GM12878 (cell line): ENCODE results near the gene ABCD4. TPM values are rescaled to one million over a fixed set of nuclear protein-coding genes. Genes with fewer than 3 reads are reported as not detected.

ENCODE experiments used
- ATAC-seq: fragments of 200-7000 bp; cut with Tn5 transposase; 3 replicates; pipeline ENCODE4 v1.9.1; 2020; ENCODE audit warnings: mild to moderate bottlenecking, moderate library complexity
- BruUV-seq: library from RNA; stranded (reverse); fragments of 400-500 nt; replicated peaks from 2 replicates; lab custom pipeline; 2021; lab: Mats Ljungman, UMichigan
- CTCF ChIA-PET: fragments of 300-600 bp; sonication (Branson Sonifier 250); formaldehyde crosslinking; extraction: SDS; loops from one replicate; lab custom pipeline; 2021; ENCODE audit warnings: inconsistent platforms; lab: Yijun Ruan, JAX
- POLR2A ChIA-PET: fragments of 350-600 bp; formaldehyde crosslinking; extraction: SDS; loops from one replicate; lab custom pipeline; 2021; ENCODE audit warnings: inconsistent platforms; lab: Charles Lee
- RAD21 ChIA-PET: fragments of 300-600 bp; sonication (Branson Sonifier 250); formaldehyde crosslinking; loops from one replicate; lab custom pipeline; 2023; ENCODE audit warnings: antibody characterized with exemption; ENCODE audit not compliant: unreplicated experiment; lab: Charles Lee
- SMC1A ChIA-PET: fragments of 300-600 bp; sonication (Branson Sonifier 250); formaldehyde crosslinking; loops from one replicate; lab custom pipeline; 2023; ENCODE audit not compliant: unreplicated experiment, uncharacterized antibody; lab: Charles Lee
- DNase-seq: peaks from one replicate; pipeline ENCODE4 v3.0.0-alpha.2; 2011; ENCODE audit warnings: low read depth, low spot score
- FAIRE-seq: peaks from 3 replicates; lab custom pipeline; 2011; peaks lifted over from hg19 to GRCh38; lab: Jason Lieb, UNC
- H2AFZ ChIP-seq: 2 replicates; pipeline ENCODE4 v1.6.0; 2011; ENCODE audit warnings: low read depth, low read length, control low read depth; ENCODE audit not compliant: control insufficient read depth
- H3K27ac ChIP-seq: 2 replicates; pipeline ENCODE4 v1.5.1; 2011; ENCODE audit warnings: control low read depth; ENCODE audit not compliant: control insufficient read depth, insufficient read depth
- H3K27me3 ChIP-seq, 2 experiments: replicated peaks in 1 of 2; 2 replicates each; pipeline versions ENCODE4 v1.6.0 to v1.6.1; 2011; ENCODE audit warnings: low read length in 1 of 2; ENCODE audit not compliant: control insufficient read depth in 2 of 2, insufficient read depth in 2 of 2
- H3K36me3 ChIP-seq, 2 experiments: 2 replicates each; pipeline ENCODE4 v1.5.1; 2011; ENCODE audit warnings: low read length in 1 of 2; ENCODE audit not compliant: control insufficient read depth in 2 of 2, insufficient read depth in 2 of 2
- H3K4me1 ChIP-seq: 2 replicates; pipeline ENCODE4 v1.6.1; 2011; ENCODE audit warnings: mild to moderate bottlenecking, low read length, moderate library complexity, mixed read lengths; ENCODE audit not compliant: control insufficient read depth, insufficient read depth
- H3K4me2 ChIP-seq: 2 replicates; pipeline ENCODE4 v1.6.0; 2011; ENCODE audit warnings: control low read depth; ENCODE audit not compliant: control insufficient read depth, insufficient read depth
- H3K4me3 ChIP-seq: fragments of 200-600 bp; sonication (generic); 2 replicates; pipeline ENCODE4 v1.5.1; 2016
- H3K79me2 ChIP-seq: 2 replicates; pipeline ENCODE4 v1.6.0; 2011; ENCODE audit warnings: low read length; ENCODE audit not compliant: control insufficient read depth, insufficient read depth
- H3K9ac ChIP-seq: 2 replicates; pipeline ENCODE4 v1.8.0; 2011; ENCODE audit warnings: low read length, control low read depth, mixed read lengths; ENCODE audit not compliant: control insufficient read depth, insufficient read depth
- H3K9me3 ChIP-seq: replicated peaks from 3 replicates; pipeline ENCODE4 v1.5.1; 2011; ENCODE audit warnings: mild to moderate bottlenecking, low read length; ENCODE audit not compliant: control insufficient read depth, insufficient read depth
- H4K20me1 ChIP-seq: 2 replicates; pipeline ENCODE4 v1.6.0; 2011; ENCODE audit not compliant: control insufficient read depth, insufficient read depth
- BCL3 ChIP-seq: IDR thresholded peaks from 2 replicates; pipeline ENCODE4 v1.6.1; 2011; ENCODE audit warnings: borderline replicate concordance, low read depth, mild to moderate bottlenecking, moderate library complexity, low read length; ENCODE audit not compliant: insufficient read depth, poor library complexity, severe bottlenecking
- BHLHE40 ChIP-seq, 2 experiments: fragments of 450-650 bp in 1 of 2; IDR thresholded peaks; 2 replicates each; pipeline ENCODE4 v1.6.1; 2011 to 2017; ENCODE audit warnings: low read depth in 2 of 2, borderline replicate concordance in 1 of 2, improper control_type of control experiment in 1 of 2, low read length in 1 of 2, mild to moderate bottlenecking in 1 of 2
- BRCA1 ChIP-seq: IDR thresholded peaks from 2 replicates; pipeline ENCODE4 v1.6.1; 2011; ENCODE audit warnings: low read depth, low read length, improper control_type of control experiment
- HDAC2 ChIP-seq: fragments of 200-600 bp; sonication (generic); IDR thresholded peaks from 2 replicates; pipeline ENCODE4 v1.6.1; 2017
- NFXL1 ChIP-seq: fragments of 450-650 bp; IDR thresholded peaks from 2 replicates; pipeline ENCODE4 v1.6.1; 2017; ENCODE audit warnings: antibody characterized with exemption, mild to moderate bottlenecking, borderline replicate concordance
- PRDM15 ChIP-seq: fragments of 450-650 bp; formaldehyde crosslinking; IDR thresholded peaks from 2 replicates; pipeline ENCODE4 v1.4.0; 2020; ENCODE audit warnings: mild to moderate bottlenecking, moderate library complexity
- SREBF1 ChIP-seq: IDR thresholded peaks from 2 replicates; pipeline ENCODE4 v1.6.1; 2012; ENCODE audit warnings: mild to moderate bottlenecking, low read length
- WGBS: methylation state at CpG from one replicate; pipeline ENCODE4 v1.1.6; 2016; ENCODE audit warnings: low lambda C conversion rate; ENCODE audit not compliant: insufficient replicate concordance, insufficient coverage; ENCODE audit errors: missing lambda C conversion rate; 5-methylcytosine and 5-hydroxymethylcytosine counted together
- in situ Hi-C: fragments of 300-500 bp; cut with MboI; formaldehyde crosslinking; loops from 9 replicates; pipeline ENCODE4 v1.14.3; 2018; ENCODE audit warnings: mixed read lengths
- intact Hi-C: fragments of 100-400 bp; cut with micrococcal nuclease; formaldehyde crosslinking; loops from one replicate; pipeline ENCODE4 v1.14.2; 2022; ENCODE audit not compliant: unreplicated experiment
- polyA plus RNA-seq, 11 experiments: library from polyadenylated mRNA; depleted of rRNA in 4 of 11; unstranded in 6 of 11; stranded (reverse) in 5 of 11; fragments of >200 nt; fragmentation: Nextera tagmentation in 4 of 11; fragmentation: Illumina TruSeq in 1 of 11; extraction: Ambion mirVana in 4 of 11; extraction: Trizol in 1 of 11; gene quantifications; 1 replicate in 1 of 11; 2 replicates in 10 of 11; pipeline versions ENCODE4 v1.2.1 to v1.2.3, GENCODE V29; 2011 to 2016; ENCODE audit warnings: inconsistent platforms in 2 of 11, missing spikeins in 2 of 11, low read depth in 1 of 11
- total RNA-seq, 4 experiments: library from RNA; depleted of rRNA in 3 of 4; stranded (reverse); fragments of >200 nt in 3 of 4; fragmentation: Illumina TruSeq in 1 of 4; extraction: Trizol in 1 of 4; gene quantifications; 2 replicates each; pipeline versions ENCODE4 v1.2.1 to v1.2.3, GENCODE V29; 2013 to 2021

Gene ABCD4
- total and polyA plus RNA-seq, 10 of the 15 experiments (the other 5 are each of a cell fraction or from before 2014, with no cell fraction given): 5.7 to 29.5 (median 23.4) TPM

GRCh38 chr14:74258764-74259035 lies 44.0 kb downstream of the ABCD4 start:
- peaks cover 3 to 4% of the 10 kb centered on the region in 2 experiments; a peak in 3 of 4 replicates for H3K27me3 ChIP-seq
- H3K4me1 ChIP-seq: peaks cover 6% of the 10 kb centered on the region
- DNase-seq (no peak), FAIRE-seq (no peak), ATAC-seq (no peak)
- no peak overlapping the region for H3K4me3 ChIP-seq
- H3K36me3 ChIP-seq: no peaks in the 10 kb centered on the region
- in situ Hi-C loops: no loop called here
- SMC1A ChIA-PET: no interaction called here
- RAD21 ChIA-PET: no interaction called here
- no peak overlapping the region for H3K9ac ChIP-seq
- WGBS: 51% methylated on average over 3 of the region's 3 CpGs
- POLR2A ChIA-PET: no interaction called here
- TF ChIP-seq HDAC2 (no peak), SREBF1 (no peak), BRCA1 (no peak), BCL3 (no peak), BHLHE40 (IDR thresholded peaks at IDR 0.05; ENCODE audit: borderline replicate concordance in 1 of 2, low read depth in 2 of 2, low read length in 1 of 2) (no peak), PRDM15 (CRISPR knock-in tag) (no peak), NFXL1 (no peak)
- intact Hi-C loops: no loop called here
- no peaks in the 10 kb centered on the region for H4K20me1 ChIP-seq
- CTCF ChIA-PET: interaction anchor here (1.3 to 2.8 kb wide), 3 partner anchors 8 to 146 kb away, joined by 6 to 13 read pairs (median 10); no protein-coding TSS in a partner anchor
- no peak overlapping the region for H2AFZ ChIP-seq
- BruUV-seq: no TSS peak
- no peak overlapping the region for H3K27ac ChIP-seq
- H3K9me3 ChIP-seq: no peaks in the 10 kb centered on the region
- H3K79me2 ChIP-seq: no peaks in the 10 kb centered on the region
- no peak overlapping the region for H3K4me2 ChIP-seq
